Activated CD4-positive, alpha-beta T cell treated with anti-CD3 and anti-CD28 coated beads, Interleukin-2, amount 50 U/mL, for 4 hours (primary cell): Measurements from ENCODE around the gene JPH2.

Source experiments
- DNase-seq, 2 experiments: peaks; one replicate each; pipeline ENCODE4 v3.0.0-alpha.2; 2020

Gene JPH2

GRCh38 chr20:44073011-44073674 lies 113.8 kb downstream of the JPH2 start:
- no peak for DNase-seq

- DNase-seq, result no peak
These were observed 114.6 kb downstream of the JPH2 start for GRCh38 chr20:44072384-44072783.

- no peak for DNase-seq
These were observed 115.4 kb downstream of the JPH2 start for GRCh38 chr20:44071526-44072111.

- DNase-seq, result no peak
These were observed 115.9 kb downstream of the JPH2 start for GRCh38 chr20:44071057-44071456.

GRCh38 chr20:44070139-44070900 lies 116.7 kb downstream of the JPH2 start:
- no peak for DNase-seq

- DNase-seq, result peak; percentile 41
These were observed 117.6 kb downstream of the JPH2 start for GRCh38 chr20:44069203-44070011.

- DNase-seq, result no peak
These were observed 118.4 kb downstream of the JPH2 start for GRCh38 chr20:44068316-44069201.

GRCh38 chr20:44067650-44068081 lies 119.3 kb downstream of the JPH2 start:
- DNase-seq, result no peak

GRCh38 chr20:44066645-44067606 lies 120.1 kb downstream of the JPH2 start:
- no peak for DNase-seq

- DNase-seq, result no peak
These were observed 121.3 kb downstream of the JPH2 start for GRCh38 chr20:44065401-44066340.

- DNase-seq, result no peak
These were observed 122.2 kb downstream of the JPH2 start for GRCh38 chr20:44064501-44065400.
